Osteoblast (primary cell): ENCODE measurements around the gene ZNF689. TPM values are rescaled to one million over a fixed set of nuclear protein-coding genes. Genes with fewer than 3 reads are reported as not detected.
A peak's percentile ranks its signal among the peaks of the same experiment; 100 is the strongest.

Experiments used
- DNase-seq: peaks from one replicate; pipeline ENCODE4 v3.0.0; 2011; ENCODE audit warnings: low spot score, mixed read lengths; ENCODE audit not compliant: insufficient read length; ENCODE audit errors: missing footprints
- H2AFZ ChIP-seq: 2 replicates; pipeline ENCODE4 v1.6.0; 2011; ENCODE audit warnings: mild to moderate bottlenecking, low read length
- H3K27ac ChIP-seq: 2 replicates; pipeline ENCODE4 v1.5.1; 2011; ENCODE audit warnings: mild to moderate bottlenecking, low read depth, low read length, moderate library complexity
- H3K27me3 ChIP-seq: 2 replicates; pipeline ENCODE4 v1.6.0; 2012; ENCODE audit warnings: mild to moderate bottlenecking, control low read depth, inconsistent platforms, low read length, moderate library complexity; ENCODE audit not compliant: insufficient read depth
- H3K36me3 ChIP-seq: 2 replicates; pipeline ENCODE4 v1.5.1; 2011; ENCODE audit warnings: mild to moderate bottlenecking, low read length, control low read depth, moderate library complexity; ENCODE audit not compliant: insufficient read depth
- H3K4me1 ChIP-seq: 2 replicates; pipeline ENCODE4 v1.5.1; 2011; ENCODE audit warnings: mild to moderate bottlenecking, low read length, control low read depth, moderate library complexity; ENCODE audit not compliant: insufficient read depth
- H3K4me2 ChIP-seq: 2 replicates; pipeline ENCODE4 v1.6.0; 2011; ENCODE audit warnings: mild to moderate bottlenecking, low read length; ENCODE audit not compliant: insufficient read depth
- H3K4me3 ChIP-seq: fragments of 200-600 bp; sonication (generic); 3 replicates; pipeline ENCODE4 v1.5.1; 2012; ENCODE audit warnings: mild to moderate bottlenecking, low read length, inconsistent platforms; ENCODE audit not compliant: insufficient read depth
- H3K79me2 ChIP-seq: 2 replicates; pipeline ENCODE4 v1.6.0; 2012; ENCODE audit warnings: mild to moderate bottlenecking, low read length, control low read depth, inconsistent platforms; ENCODE audit not compliant: insufficient read depth
- H3K9me3 ChIP-seq: 2 replicates; pipeline ENCODE4 v1.5.1; 2011; ENCODE audit warnings: low read depth, low read length, control low read depth
- H4K20me1 ChIP-seq: 2 replicates; pipeline ENCODE4 v1.6.0; 2012; ENCODE audit warnings: mild to moderate bottlenecking, low read length, control low read depth; ENCODE audit not compliant: insufficient read depth
- total RNA-seq: library from RNA; depleted of rRNA; stranded (reverse); fragments of >200 nt; gene quantifications from 2 replicates; pipeline ENCODE4 v1.2.3, GENCODE V29; 2012
- TF ChIP-seq, protein P1 (sequence below): IDR thresholded peaks from 2 replicates; pipeline ENCODE4 v1.5.1; 2011; ENCODE audit warnings: mild to moderate bottlenecking, low read depth, low read length, moderate library complexity; ENCODE audit errors: extremely low read depth

The ZNF689 gene
- total RNA-seq, 1 donor, result 8.3 TPM

- Histone ChIP-seq H3K27ac (no peak overlapping the region), H3K4me3 (no peak overlapping the region), H3K36me3 (peaks cover 24% of the 10 kb centered on the region), H3K4me2 (no peak overlapping the region), H3K79me2 (peaks cover 1% of the 10 kb centered on the region), H3K27me3 (no peaks in the 10 kb centered on the region), H3K9me3 (no peaks in the 10 kb centered on the region), H3K4me1 (no peaks in the 10 kb centered on the region), H4K20me1 (no peaks in the 10 kb centered on the region), H2AFZ (no peak overlapping the region)
- peak; percentile 83 for DNase-seq
- TF ChIP-seq, protein P1, sequence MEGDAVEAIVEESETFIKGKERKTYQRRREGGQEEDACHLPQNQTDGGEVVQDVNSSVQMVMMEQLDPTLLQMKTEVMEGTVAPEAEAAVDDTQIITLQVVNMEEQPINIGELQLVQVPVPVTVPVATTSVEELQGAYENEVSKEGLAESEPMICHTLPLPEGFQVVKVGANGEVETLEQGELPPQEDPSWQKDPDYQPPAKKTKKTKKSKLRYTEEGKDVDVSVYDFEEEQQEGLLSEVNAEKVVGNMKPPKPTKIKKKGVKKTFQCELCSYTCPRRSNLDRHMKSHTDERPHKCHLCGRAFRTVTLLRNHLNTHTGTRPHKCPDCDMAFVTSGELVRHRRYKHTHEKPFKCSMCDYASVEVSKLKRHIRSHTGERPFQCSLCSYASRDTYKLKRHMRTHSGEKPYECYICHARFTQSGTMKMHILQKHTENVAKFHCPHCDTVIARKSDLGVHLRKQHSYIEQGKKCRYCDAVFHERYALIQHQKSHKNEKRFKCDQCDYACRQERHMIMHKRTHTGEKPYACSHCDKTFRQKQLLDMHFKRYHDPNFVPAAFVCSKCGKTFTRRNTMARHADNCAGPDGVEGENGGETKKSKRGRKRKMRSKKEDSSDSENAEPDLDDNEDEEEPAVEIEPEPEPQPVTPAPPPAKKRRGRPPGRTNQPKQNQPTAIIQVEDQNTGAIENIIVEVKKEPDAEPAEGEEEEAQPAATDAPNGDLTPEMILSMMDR, result no peak
Observed at GRCh38 chr16:30602616-30603277, 7.4 kb downstream of the ZNF689 start.

GRCh38 chr16:30601966-30602365 lies 8.2 kb downstream of the ZNF689 start:
- no peak overlapping the region for H3K4me3 ChIP-seq
- no peak for DNase-seq
- TF ChIP-seq, protein P1, result no peak
- H3K27me3 ChIP-seq, result no peaks in the 10 kb centered on the region
- no peaks in the 10 kb centered on the region for H3K4me1 ChIP-seq
- no peak overlapping the region for H3K27ac ChIP-seq
- no peaks in the 10 kb centered on the region for H3K79me2 ChIP-seq
- no peak overlapping the region for H2AFZ ChIP-seq
- H4K20me1 ChIP-seq, result no peaks in the 10 kb centered on the region
- H3K4me2 ChIP-seq, result no peak overlapping the region
- H3K9me3 ChIP-seq, result no peaks in the 10 kb centered on the region
- H3K36me3 ChIP-seq, result peaks cover 24% of the 10 kb centered on the region

DNA sequence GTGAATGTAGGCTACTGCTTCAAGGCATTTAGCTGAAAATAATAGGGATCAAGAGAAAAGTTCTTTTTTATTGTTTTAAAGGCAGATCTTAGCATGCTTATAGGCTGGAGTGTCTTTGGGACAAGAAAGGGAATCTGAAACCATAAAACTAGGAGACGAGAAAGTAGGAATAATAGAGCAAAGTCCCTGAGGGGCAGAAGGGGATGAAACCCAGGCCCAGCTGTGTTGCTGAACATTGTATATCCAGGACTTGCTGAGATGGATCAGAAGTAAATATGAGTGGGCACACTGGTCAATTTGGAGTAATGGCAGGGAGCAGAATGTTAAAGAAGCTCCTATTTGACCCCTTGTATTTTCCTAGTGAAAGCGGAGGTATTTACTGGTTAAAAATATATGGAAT lies 9.3 kb downstream of the ZNF689 start:
- Histone ChIP-seq H4K20me1 (no peaks in the 10 kb centered on the region), H3K4me2 (no peak overlapping the region), H3K4me3 (no peak overlapping the region), H3K9me3 (no peaks in the 10 kb centered on the region), H3K27me3 (no peaks in the 10 kb centered on the region), H2AFZ (no peak overlapping the region), H3K36me3 (peaks cover 15% of the 10 kb centered on the region), H3K4me1 (no peaks in the 10 kb centered on the region), H3K27ac (no peak overlapping the region), H3K79me2 (no peaks in the 10 kb centered on the region)
- no peak for DNase-seq
- TF ChIP-seq, protein P1, result no peak

GRCh38 chr16:30600215-30600614 lies 10.0 kb downstream of the ZNF689 start:
- H3K79me2 ChIP-seq, result no peaks in the 10 kb centered on the region
- TF ChIP-seq, protein P1, result no peak
- no peaks in the 10 kb centered on the region for H3K4me1 ChIP-seq
- no peak overlapping the region for H3K4me2 ChIP-seq
- H3K4me3 ChIP-seq, result no peak overlapping the region
- no peak for DNase-seq
- no peaks in the 10 kb centered on the region for H4K20me1 ChIP-seq
- H3K27me3 ChIP-seq, result no peaks in the 10 kb centered on the region
- H3K36me3 ChIP-seq, result peaks cover 14% of the 10 kb centered on the region
- no peak overlapping the region for H3K27ac ChIP-seq
- H3K9me3 ChIP-seq, result no peaks in the 10 kb centered on the region
- H2AFZ ChIP-seq, result no peak overlapping the region
